Peyer's patch (tissue), 4 donors: ENCODE data around the gene KIF25. TPM values are rescaled to one million over a fixed set of nuclear protein-coding genes. Genes with fewer than 3 reads are reported as not detected.
A peak's percentile ranks its signal among the peaks of the same experiment; 100 is the strongest.

Source experiments
- DNase-seq, 3 donors: peaks; one replicate each; pipeline ENCODE4 v3.0.0-alpha.2; 2017 to 2019
- H3K27ac ChIP-seq, 4 donors: fragments of 200-600 bp; sonication (generic); one replicate each; pipeline ENCODE4 v1.5.1; 2016 to 2019
- H3K27me3 ChIP-seq, 2 donors: fragments of 200-600 bp; sonication (generic); one replicate each; pipeline ENCODE4 v1.5.1; 2019
- H3K36me3 ChIP-seq, 3 donors: fragments of 200-600 bp; sonication (generic); one replicate each; pipeline ENCODE4 v1.5.1; 2016 to 2019
- H3K4me1 ChIP-seq, 4 donors: fragments of 200-600 bp; sonication (generic); one replicate each; pipeline ENCODE4 v1.5.1; 2016 to 2019
- H3K4me3 ChIP-seq, 4 donors: fragments of 200-600 bp; sonication (generic); 1 replicate in 3 of 4; 2 replicates in 1 of 4; pipeline ENCODE4 v1.5.1; 2016 to 2019; ENCODE audit warnings: mild to moderate bottlenecking in 1 of 4
- H3K9me3 ChIP-seq, 4 donors: fragments of 200-600 bp; sonication (generic); one replicate each; pipeline ENCODE4 v1.5.1; 2016 to 2019; ENCODE audit warnings: mild to moderate bottlenecking in 1 of 4
- POLR2A ChIP-seq, 2 donors: fragments of 450-650 bp; IDR thresholded peaks; one replicate each; pipeline ENCODE4 v1.5.1; 2017; ENCODE audit warnings: antibody characterized with exemption in 2 of 2, mild to moderate bottlenecking in 2 of 2, moderate library complexity in 2 of 2
- total RNA-seq, 4 donors: library from RNA; depleted of rRNA; stranded (reverse); fragments of >200 nt; gene quantifications; one replicate each; pipeline ENCODE4 v1.1.0, GENCODE V29; 2016
- TF ChIP-seq, protein P1 (sequence below), 6 experiments: fragments of 450-650 bp in 4 of 6; fragments of 200-600 bp in 2 of 6; sonication (generic) in 1 of 6; IDR thresholded peaks; one replicate each; pipeline ENCODE4 v1.5.1; 2017 to 2019; ENCODE audit warnings: antibody characterized with exemption in 6 of 6, mild to moderate bottlenecking in 3 of 6, moderate library complexity in 1 of 6

Gene KIF25
- total RNA-seq, 4 donors from 2014 or later = not detected

DNA sequence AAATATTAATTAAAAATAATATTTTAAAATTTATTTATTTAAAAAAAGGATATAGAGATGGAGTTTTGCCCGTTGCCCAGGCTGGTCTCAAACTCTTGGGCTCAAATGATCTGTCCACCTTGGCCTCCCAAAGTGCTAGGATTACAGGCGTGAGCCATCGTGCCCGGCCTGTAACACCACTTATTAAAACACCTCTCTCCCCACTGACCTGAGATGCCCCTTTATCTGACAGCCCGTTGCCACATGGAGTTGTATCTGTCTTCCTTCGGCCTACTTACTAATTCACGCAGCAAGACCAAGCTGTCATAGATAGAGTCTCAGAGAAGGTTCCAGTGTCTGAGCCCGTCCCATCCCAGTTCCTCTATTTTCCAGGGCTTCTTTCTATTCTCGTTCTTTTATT lies 30.7 kb downstream of the KIF25 start:
- TF ChIP-seq, protein P1, sequence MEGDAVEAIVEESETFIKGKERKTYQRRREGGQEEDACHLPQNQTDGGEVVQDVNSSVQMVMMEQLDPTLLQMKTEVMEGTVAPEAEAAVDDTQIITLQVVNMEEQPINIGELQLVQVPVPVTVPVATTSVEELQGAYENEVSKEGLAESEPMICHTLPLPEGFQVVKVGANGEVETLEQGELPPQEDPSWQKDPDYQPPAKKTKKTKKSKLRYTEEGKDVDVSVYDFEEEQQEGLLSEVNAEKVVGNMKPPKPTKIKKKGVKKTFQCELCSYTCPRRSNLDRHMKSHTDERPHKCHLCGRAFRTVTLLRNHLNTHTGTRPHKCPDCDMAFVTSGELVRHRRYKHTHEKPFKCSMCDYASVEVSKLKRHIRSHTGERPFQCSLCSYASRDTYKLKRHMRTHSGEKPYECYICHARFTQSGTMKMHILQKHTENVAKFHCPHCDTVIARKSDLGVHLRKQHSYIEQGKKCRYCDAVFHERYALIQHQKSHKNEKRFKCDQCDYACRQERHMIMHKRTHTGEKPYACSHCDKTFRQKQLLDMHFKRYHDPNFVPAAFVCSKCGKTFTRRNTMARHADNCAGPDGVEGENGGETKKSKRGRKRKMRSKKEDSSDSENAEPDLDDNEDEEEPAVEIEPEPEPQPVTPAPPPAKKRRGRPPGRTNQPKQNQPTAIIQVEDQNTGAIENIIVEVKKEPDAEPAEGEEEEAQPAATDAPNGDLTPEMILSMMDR (IDR thresholded peaks at IDR 0.05) = no peak
- no peak for TF ChIP-seq POLR2A (IDR thresholded peaks at IDR 0.05)
- no peak for DNase-seq
- Histone ChIP-seq H3K27me3 (no peaks in the 10 kb centered on the region), H3K27ac (no peak overlapping the region), H3K36me3 (no peaks in the 10 kb centered on the region), H3K4me1 (no peaks in the 10 kb centered on the region), H3K9me3 (no peaks in the 10 kb centered on the region), H3K4me3 (no peak overlapping the region)

DNA sequence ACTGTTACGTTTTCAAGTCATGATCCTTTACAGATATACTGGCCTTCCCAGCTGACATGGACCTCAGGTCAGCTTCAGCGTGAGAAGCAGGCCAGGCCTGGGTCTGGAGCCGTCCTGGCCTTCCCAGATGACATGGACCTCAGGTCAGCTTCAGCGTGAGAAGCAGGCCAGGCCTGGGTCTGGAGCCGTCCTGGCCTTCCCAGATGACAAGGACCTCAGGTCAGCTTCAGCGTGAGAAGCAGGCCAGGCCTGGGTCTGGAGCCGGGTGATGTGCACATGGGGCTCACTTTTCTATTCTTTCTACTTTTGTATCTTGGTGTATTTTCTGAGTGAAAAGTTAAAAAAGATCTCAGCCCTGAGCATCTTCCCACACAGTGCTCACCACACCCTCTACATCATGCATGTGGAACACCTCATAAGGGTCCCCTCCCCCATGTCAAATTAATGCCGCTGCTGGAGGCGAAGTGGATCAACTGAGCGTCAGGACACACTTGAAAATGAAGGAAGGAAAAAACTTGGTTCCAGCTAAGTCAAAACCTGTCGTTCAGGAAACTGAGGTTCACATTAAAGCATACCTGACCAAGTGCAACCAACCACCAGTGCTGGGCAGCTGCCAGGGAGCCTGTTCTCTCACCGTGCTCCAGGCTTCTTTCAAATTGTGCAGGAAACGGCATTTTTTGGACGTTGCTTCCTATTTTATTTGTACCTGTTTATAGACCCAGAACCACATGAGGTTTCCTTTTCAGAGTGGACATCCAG lies 32.2 kb downstream of the KIF25 start:
- no peak overlapping the region for H3K27ac ChIP-seq
- no peaks in the 10 kb centered on the region for H3K9me3 ChIP-seq
- H3K27me3 ChIP-seq = no peaks in the 10 kb centered on the region
- H3K36me3 ChIP-seq = no peaks in the 10 kb centered on the region
- H3K4me3 ChIP-seq = no peak overlapping the region
- H3K4me1 ChIP-seq = no peaks in the 10 kb centered on the region
- no peak for TF ChIP-seq POLR2A (IDR thresholded peaks at IDR 0.05)
- TF ChIP-seq, protein P1 (IDR thresholded peaks at IDR 0.05) = no peak
- DNase-seq = no peak

DNA sequence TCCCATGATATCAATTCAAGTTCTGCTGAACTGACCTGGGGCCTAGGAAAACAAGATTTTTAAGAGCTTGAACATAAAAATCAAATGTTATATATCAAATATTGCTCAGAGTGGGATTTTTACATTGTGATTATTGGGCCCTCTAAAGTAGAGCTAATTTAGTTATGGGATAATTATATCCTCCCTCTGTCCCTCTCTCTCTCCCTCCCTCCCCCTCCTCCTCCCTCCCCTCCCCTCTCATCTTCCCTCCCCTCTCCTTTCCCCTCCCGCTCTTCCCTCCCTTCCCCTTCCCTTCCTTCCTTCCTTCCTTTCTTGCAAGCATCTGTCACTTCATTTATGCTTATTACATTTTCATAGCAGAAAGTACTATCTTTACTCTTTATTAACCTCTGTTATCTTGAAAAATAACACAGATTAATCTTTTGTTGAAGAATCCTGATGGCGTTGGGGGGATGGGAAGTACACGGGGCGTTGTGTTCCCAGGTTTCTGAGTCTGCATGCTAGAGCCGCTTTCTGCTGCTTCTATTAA lies 32.8 kb downstream of the KIF25 start:
- H3K4me1 ChIP-seq = no peaks in the 10 kb centered on the region
- H3K36me3 ChIP-seq = no peaks in the 10 kb centered on the region
- no peaks in the 10 kb centered on the region for H3K27me3 ChIP-seq
- no peak overlapping the region for H3K27ac ChIP-seq
- no peak for TF ChIP-seq POLR2A (IDR thresholded peaks at IDR 0.05)
- TF ChIP-seq, protein P1 (IDR thresholded peaks at IDR 0.05) = no peak
- H3K9me3 ChIP-seq = no peaks in the 10 kb centered on the region
- no peak for DNase-seq
- H3K4me3 ChIP-seq = no peak overlapping the region

DNA sequence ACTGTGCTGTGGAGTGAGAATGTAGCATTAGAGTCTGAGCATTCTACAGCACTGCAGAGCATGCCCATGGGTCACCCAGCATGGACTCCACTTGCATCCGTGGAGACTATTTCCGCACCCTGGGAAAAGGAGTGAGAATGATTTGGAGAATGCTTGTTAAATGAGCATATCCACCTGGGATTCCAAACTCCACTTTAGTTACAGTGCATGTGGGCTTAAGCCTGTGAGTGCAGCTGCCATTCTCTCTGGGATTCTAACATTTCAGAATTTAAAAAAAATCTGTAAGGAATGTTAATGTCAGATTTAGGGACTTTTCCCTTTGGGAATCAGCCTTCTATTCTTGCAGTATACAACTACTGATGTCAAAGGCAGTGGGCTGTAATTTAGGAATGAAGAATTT lies 33.4 kb downstream of the KIF25 start:
- Histone ChIP-seq H3K4me3 (no peak overlapping the region), H3K36me3 (no peaks in the 10 kb centered on the region), H3K27me3 (no peaks in the 10 kb centered on the region), H3K27ac (no peak overlapping the region), H3K9me3 (no peaks in the 10 kb centered on the region), H3K4me1 (no peaks in the 10 kb centered on the region)
- TF ChIP-seq POLR2A (IDR thresholded peaks at IDR 0.05) = no peak
- TF ChIP-seq, protein P1 (IDR thresholded peaks at IDR 0.05) = no peak
- DNase-seq = no peak

DNA sequence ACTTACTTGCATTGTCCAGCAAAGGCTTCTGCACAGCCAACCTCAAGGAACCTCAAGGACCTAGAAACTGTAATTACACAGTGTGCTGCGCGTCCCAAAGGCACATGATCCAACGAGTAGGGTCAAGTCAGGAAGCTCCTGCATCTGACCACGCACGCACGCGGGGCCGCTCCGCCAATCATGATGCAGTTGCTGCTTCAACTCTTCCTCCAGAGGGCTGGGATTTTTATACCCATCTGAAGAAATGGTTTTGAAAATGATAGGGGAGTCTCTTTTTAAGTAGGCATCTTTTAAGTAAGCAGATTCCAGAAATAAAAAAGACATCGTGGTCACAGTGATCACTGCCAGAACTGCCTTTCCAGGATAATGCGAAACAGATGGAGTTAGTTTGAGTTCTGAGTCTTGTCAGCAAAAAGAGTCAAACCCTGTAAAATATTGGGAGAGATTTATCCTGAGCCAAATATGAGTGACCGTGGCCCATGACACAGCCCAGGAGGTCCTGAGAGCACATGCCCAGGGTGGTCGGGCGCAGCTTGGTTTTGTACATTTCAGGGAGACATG lies 34.0 kb downstream of the KIF25 start:
- Histone ChIP-seq H3K27ac (peak overlapping the region in 3 of 4 donors; percentile 12 to 54 (median 52)), H3K27me3 (no peaks in the 10 kb centered on the region), H3K36me3 (no peaks in the 10 kb centered on the region), H3K4me3 (no peak overlapping the region), H3K4me1 (no peaks in the 10 kb centered on the region), H3K9me3 (no peaks in the 10 kb centered on the region)
- no peak for DNase-seq
- TF ChIP-seq, protein P1 (IDR thresholded peaks at IDR 0.05) = no peak
- no peak for TF ChIP-seq POLR2A (IDR thresholded peaks at IDR 0.05)
